Stimulated activated CD4-positive, alpha-beta T cell treated with anti-CD3 and anti-CD28 coated beads, Interleukin-15, amount 100 ng/mL, for 1 hour (primary cell): ENCODE results near the gene COL16A1.

Experiments used
- DNase-seq, 2 donors: peaks; one replicate each; pipeline ENCODE4 v3.0.0-alpha.2; 2020; ENCODE audit warnings: low read depth in 1 of 2, low spot score in 1 of 2

The COL16A1 gene

DNA sequence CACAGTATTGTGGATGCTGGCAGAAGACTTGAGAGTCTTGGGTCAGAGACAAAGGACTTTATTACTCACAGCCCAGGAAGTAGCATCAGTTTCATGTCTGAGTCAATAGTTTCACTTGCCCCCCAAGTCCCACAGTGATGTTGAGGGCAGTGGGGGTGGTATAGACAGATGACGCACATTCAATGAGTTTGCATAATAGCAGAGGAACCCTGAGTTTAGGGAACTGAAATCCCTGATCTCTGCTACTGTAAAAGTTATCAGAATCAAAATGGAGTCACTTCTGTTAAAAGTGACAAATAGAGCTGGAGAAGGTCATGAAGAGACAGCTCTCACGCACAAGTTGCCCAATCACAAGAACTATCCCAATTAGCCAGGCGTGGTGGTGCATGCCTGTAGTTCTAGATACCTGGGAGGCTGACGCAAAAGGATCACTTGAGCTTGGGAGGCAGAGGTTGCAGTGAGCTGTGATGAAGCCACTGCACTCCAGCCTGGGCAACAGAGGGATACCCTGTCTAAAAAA, 97.8 kb downstream of the COL16A1 start:
- DNase-seq: no peak
